ENCODE measurements around the gene RAB1A.

GRCh38 chr2:65092791-65093190, 37.1 kb downstream of the RAB1A start:
- TF ChIP-seq CTCF (IDR thresholded peaks at IDR 0.05; ENCODE audit: low read depth, low read length) (no peak), EZH2phosphoT487 (IDR thresholded peaks at IDR 0.05; ENCODE audit: low read depth) (no peak)
